ENCODE results near the gene GJA5. TPM values are rescaled to one million over a fixed set of nuclear protein-coding genes. Genes with fewer than 3 reads are reported as not detected.

The GJA5 gene
- total RNA-seq, result 1.6 TPM

DNA sequence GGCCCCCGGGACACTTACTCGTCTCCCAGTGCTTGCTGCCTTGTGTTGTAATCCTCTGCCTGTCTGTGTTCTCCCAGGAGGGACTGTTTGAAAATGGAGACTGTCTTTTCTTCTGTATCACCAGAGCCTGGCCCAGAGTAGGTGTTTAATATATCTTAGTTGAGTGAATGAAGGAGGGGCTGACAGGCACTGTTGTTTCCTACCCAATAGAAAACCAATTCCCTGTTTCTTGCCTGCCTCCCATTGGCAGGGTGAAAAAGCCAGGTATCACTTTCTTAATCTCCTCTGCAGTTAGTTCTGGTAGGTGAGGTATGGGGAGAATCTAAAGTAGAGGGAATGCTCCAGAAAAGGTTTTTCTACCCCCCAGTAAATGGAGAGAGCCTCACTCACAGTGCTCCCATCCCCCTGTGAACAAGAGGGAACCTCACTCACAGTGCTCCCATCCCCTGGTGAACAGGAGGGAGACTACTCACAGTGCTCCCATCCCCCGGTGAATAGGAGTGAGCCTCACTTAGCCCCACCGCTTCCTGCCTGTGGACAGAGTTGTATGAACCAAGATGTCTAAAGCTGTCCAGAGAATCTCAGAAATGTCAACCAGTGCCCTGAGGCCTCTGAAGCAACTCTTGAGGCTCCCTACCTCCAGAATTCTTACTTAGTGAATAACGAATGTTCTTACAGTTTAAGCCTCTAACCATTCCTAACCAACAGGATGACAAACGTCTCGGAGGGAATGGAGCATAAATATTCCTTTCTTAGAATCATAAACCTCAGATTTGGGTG lies at the start of gene GJA5:
GJA5 (minus strand) TSS at position 122 of the 780 bp plus-strand sequence. CDS start 1,364 bp downstream, outside the sequence.
- no peak for FAIRE-seq

DNA sequence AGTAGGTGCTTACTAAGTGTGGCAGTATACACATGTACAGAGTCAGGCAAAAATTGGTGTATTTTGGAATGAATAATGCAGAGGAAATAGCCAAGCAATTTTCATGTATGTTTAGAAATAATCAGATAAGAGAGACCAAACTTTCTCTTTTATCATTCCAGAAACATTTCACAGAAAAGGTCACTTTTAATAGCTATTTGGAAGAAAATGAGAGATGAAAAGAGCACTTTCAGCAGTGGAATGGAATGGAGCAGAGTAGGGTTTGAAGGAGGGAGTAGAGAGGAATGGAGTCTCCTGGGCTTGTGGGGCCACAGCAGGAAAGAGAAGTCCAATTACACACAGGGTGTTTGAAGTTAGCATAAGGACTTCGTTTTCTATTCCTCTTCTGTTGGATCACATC lies 48.8 kb upstream of the GJA5 start:
- DNase-seq (ENCODE audit: low spot score in 2 of 2), result no peak
- no peak for FAIRE-seq

More for the DNA sequence above, at the start of gene GJA5:
- DNase-seq (ENCODE audit: low spot score in 2 of 2), result no peak

GRCh38 chr1:147808025-147808424 lies 47.6 kb upstream of the GJA5 start:
- DNase-seq (ENCODE audit: low spot score in 2 of 2), result no peak
- no peak for FAIRE-seq

- FAIRE-seq (no peak), DNase-seq (ENCODE audit: low spot score in 2 of 2) (no peak)
These were observed 47.0 kb upstream of the GJA5 start for GRCh38 chr1:147807405-147807804.

DNA sequence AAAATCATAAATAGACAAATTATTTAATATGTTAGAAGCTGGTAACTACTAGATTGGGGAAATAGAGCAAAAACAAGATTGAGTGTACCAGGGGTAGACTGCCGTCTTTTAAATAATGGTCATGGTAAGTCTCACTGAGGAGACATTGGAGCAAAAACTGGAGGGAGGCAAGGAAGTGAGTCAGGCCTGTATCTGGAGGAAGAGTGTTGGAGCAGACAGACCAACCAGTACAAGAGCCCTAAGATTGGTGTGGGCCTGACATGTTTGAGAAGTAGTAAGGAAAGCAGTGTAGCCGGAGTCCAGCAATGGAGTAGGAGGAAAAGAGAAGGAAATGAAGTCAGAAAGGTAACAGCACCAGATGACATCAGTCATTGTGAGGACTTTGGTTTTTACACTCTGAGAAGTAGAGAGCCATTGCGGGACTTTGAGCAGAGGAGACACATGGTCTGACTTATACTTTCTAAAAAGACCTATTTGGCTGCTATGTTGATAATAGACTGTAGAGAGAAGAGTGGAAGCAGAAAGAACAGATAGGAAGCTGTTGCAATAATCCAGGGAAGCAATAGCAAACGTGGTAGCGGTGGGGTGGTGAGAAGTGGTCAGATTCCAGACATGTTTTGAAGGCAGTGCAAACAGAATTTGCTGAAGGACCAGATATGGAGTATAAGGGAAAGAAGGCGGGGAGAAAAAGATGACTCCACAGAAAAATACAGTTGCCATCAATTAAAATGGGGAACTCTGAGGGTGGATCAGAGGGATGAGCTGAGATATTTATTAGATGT lies 44.7 kb upstream of the GJA5 start:
- FAIRE-seq (no peak), DNase-seq (ENCODE audit: low spot score in 2 of 2) (no peak)

- no peak for FAIRE-seq
These were observed 40.4 kb upstream of the GJA5 start for GRCh38 chr1:147800804-147801203.

GRCh38 chr1:147798731-147799130 lies 38.3 kb upstream of the GJA5 start:
- no peak for DNase-seq (ENCODE audit: low spot score in 2 of 2)
- no peak for FAIRE-seq

More at GRCh38 chr1:147800804-147801203, 40.4 kb upstream of the GJA5 start:
- DNase-seq (ENCODE audit: low spot score in 2 of 2), result no peak

DNA sequence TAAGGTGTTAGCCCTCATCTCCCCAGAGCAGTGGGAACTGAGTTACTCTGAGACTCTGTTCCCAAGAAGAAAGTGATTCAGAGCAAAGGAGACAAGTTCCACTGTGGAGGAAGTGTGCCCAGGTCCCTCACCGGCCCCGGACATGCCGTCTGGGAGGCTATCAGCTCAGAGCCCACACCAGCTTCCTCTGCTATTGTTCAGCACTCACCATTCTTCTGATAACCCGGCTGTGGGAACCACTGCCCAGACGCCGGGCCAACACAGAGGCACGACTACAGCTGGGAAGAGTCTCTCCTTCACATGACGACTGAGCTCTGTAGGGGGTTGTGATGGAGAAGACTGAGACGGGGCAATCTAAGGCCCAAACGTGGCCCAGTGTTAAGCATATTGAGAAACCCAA lies 34.2 kb upstream of the GJA5 start:
- FAIRE-seq, result no peak
- DNase-seq (ENCODE audit: low spot score in 2 of 2), result no peak

DNA sequence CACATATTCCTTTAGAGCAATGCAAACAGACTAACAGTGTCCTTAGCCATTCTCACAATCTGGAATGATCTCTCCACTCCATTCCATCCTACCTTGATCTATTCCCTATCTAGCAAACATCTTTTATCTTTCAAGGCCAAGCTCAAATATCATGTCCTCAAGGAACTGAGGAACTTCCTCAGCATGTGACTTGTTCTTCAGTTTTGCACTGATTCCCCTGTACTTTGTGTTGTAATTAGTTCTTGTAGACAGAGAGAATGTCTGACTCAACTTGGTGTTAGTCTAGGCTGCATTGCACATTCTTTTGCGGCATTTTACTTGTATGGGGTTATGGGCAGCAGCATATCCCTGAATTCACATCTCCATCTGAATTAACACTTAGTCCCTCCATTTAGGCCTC lies 31.5 kb upstream of the GJA5 start:
- DNase-seq (ENCODE audit: low spot score in 2 of 2) (no peak), FAIRE-seq (no peak)

- DNase-seq (ENCODE audit: low spot score in 2 of 2) (no peak), FAIRE-seq (no peak)
These were observed 27.4 kb upstream of the GJA5 start for GRCh38 chr1:147787765-147788164.

GRCh38 chr1:147786536-147786935 lies 26.1 kb upstream of the GJA5 start:
- FAIRE-seq (no peak), DNase-seq (ENCODE audit: low spot score in 2 of 2) (no peak)

GRCh38 chr1:147785794-147786506 lies 25.5 kb upstream of the GJA5 start:
- DNase-seq (ENCODE audit: low spot score in 2 of 2) (no peak), FAIRE-seq (no peak)

- no peak for DNase-seq (ENCODE audit: low spot score in 2 of 2)
- FAIRE-seq, result no peak
These were observed 24.5 kb upstream of the GJA5 start for GRCh38 chr1:147784941-147785340.

- FAIRE-seq, result no peak
- DNase-seq (ENCODE audit: low spot score in 2 of 2), result no peak
These were observed 20.7 kb upstream of the GJA5 start for GRCh38 chr1:147781056-147781471.

DNA sequence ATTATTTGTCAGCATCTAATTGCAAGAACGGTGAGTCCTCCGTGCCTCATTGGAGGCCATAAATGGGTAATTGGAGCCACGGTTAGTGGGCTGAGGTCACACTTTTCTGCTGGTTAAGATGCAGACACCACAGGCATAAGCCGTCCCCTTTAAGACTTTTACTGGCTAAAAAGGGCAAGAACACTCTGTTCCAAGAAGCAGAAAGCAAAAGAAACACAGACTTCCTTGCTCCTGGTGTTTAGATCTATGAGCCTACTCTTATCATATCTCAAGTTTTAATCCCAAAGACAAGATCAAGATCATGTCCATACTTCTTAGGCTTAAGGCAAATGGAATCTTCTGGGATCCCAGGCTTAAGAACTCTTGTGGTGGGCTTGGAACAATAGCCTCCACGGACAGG lies 17.3 kb upstream of the GJA5 start:
- DNase-seq (ENCODE audit: low spot score in 2 of 2) (no peak), FAIRE-seq (no peak)

GRCh38 chr1:147773215-147773715 lies 12.9 kb upstream of the GJA5 start:
- DNase-seq (ENCODE audit: low spot score in 2 of 2) (no peak), FAIRE-seq (no peak)

DNA sequence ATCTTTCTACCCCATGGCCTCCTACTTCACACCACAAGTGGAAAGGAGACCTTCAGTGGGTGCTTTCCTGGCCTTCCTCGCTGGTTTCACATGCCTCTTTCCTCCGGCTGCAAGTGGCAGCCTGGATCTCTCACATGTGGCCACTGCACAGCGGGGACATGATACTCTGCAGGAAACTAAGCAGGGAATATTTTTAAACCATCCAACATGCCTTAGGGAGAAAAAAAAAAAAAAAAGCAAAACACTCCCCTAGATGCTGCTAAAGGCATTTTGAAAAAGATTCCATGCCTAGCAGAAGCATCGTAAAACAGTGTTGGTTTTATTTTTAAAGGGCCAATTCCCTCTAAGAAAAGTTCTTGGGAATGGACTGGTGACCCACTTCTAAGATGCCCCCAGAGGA lies 12.2 kb upstream of the GJA5 start:
- FAIRE-seq, result no peak

DNA sequence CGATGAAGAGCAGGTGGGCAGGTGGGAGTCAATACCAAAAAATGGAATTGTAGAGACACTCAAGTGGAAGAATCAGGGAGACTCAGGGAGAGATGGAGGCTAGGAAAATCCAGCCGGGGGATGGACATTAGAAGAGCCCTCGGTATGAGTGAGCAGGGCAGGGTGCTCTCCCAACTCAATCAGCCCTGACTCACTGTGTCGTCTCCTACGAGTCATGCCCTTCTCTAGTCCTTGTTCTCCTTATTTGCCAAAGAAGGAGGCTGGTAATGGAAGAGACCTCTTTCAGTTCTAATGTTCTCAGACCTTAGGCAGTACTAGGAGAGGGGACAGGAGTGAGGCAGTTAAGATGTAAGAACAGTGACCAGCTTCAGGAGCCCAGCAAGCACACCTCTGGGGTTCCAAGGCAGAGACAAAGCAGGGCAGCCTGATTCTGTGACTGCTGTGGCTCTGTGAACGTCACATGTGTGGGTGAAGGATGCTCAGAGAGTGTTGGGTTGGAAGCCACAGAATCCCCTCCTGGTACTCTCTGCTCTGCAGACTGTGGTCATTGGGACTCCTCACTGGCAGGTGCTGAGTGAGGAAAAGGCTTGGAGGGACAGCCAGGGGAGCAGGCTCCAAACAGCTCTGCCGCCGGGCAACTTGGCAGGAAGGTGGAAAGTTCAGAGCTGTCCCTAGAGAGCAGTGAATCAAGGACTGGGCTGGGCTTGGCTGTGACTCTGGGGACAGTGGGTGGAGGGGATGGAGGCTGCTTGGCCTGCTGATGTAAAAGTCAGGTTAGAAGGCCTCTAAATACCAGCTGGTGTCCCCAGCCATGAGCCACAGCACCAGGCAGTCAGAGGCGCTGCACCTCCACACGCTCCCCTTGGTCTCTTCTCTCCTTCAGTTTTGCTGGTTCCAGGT lies 11.1 kb upstream of the GJA5 start:
- DNase-seq (ENCODE audit: low spot score in 2 of 2) (no peak), FAIRE-seq (no peak)

More for the DNA sequence above, 12.2 kb upstream of the GJA5 start:
- no peak for DNase-seq (ENCODE audit: low spot score in 2 of 2)

DNA sequence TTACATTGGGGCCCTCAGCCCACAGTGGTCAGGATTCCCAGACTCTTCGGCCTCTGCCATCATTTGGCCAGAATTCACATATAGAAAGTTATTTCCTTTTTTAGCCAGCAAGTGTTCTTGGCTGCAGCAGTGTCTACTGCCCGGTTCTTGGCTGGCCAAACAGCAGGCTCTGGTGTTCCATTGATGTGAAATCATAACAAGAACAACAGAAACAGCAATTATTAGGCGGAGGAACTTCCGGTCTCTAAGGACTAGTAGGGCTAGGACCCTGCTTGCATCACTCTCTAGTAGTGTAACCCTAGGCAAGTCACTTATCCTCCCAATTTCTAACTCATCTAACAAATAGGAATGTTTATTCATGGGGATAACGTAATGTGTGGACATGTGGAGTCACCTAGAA lies 8.7 kb upstream of the GJA5 start:
- DNase-seq (ENCODE audit: low spot score in 2 of 2) (no peak), FAIRE-seq (no peak)

DNA sequence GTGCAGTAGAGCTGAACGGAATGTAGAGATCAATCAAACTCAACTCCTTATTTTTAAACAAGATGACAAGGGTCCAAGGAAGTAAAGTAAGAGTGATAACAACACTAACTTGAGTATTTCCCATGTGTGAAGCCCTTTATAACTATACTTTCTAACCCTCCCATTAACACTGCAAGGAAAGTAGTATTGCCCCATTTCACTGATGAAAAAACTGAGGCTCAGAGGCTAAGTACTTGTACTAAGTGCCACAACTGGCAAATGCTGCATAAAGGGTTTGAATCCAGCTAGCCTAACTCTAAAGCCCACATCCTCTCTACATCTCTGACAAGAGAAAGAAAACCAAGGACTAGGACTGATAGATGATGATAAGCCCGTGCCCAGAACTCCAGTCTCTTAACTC lies 8.2 kb upstream of the GJA5 start:
- FAIRE-seq (no peak), DNase-seq (ENCODE audit: low spot score in 2 of 2) (no peak)
